GM12801 (cell line): ENCODE results near the gene WBP2.

Experiments
- TF ChIP-seq, protein P1 (sequence below): IDR thresholded peaks from one replicate; pipeline ENCODE4 v1.5.1; 2011; ENCODE audit warnings: control low read depth; ENCODE audit not compliant: insufficient read length; ENCODE audit errors: extremely low read depth

Gene WBP2

DNA sequence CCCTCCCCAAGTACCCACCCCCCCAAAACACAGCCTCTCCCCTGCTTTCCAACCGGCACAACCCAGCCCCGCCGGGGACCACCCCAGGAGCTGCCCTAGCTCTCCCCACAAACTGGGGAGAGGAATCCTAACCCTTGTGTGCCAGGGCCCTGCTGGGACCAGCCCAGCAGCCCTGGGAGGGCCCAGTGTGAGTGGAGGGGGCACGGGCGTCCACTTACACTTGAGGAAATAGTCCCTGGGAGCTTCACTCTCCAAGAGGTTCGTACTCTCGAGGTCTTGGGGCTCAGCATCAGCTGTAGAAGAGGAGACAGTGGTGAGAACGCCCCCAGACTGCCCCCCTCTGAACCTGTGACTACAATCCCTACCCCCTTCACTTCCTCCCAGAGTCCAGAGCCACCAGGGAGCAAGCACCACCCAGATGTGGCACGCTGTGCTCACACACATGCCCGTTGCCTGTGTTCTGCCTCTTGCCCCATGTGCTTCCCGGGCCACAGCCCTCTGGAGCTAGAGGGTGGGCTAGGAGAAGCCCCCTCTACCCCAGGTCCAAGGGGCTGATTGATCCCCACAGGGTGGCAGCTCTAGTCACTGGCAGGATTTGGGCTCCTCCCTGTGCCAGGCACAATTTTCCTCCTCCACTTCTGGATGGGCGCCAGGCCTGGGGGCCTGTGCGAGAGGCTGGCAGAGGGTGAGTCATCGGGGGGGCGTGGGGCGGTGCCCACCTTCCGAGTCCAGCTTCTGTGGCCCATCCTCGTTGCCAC is 20.2 kb upstream of the WBP2 start:
- TF ChIP-seq, protein P1, sequence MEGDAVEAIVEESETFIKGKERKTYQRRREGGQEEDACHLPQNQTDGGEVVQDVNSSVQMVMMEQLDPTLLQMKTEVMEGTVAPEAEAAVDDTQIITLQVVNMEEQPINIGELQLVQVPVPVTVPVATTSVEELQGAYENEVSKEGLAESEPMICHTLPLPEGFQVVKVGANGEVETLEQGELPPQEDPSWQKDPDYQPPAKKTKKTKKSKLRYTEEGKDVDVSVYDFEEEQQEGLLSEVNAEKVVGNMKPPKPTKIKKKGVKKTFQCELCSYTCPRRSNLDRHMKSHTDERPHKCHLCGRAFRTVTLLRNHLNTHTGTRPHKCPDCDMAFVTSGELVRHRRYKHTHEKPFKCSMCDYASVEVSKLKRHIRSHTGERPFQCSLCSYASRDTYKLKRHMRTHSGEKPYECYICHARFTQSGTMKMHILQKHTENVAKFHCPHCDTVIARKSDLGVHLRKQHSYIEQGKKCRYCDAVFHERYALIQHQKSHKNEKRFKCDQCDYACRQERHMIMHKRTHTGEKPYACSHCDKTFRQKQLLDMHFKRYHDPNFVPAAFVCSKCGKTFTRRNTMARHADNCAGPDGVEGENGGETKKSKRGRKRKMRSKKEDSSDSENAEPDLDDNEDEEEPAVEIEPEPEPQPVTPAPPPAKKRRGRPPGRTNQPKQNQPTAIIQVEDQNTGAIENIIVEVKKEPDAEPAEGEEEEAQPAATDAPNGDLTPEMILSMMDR: no peak

DNA sequence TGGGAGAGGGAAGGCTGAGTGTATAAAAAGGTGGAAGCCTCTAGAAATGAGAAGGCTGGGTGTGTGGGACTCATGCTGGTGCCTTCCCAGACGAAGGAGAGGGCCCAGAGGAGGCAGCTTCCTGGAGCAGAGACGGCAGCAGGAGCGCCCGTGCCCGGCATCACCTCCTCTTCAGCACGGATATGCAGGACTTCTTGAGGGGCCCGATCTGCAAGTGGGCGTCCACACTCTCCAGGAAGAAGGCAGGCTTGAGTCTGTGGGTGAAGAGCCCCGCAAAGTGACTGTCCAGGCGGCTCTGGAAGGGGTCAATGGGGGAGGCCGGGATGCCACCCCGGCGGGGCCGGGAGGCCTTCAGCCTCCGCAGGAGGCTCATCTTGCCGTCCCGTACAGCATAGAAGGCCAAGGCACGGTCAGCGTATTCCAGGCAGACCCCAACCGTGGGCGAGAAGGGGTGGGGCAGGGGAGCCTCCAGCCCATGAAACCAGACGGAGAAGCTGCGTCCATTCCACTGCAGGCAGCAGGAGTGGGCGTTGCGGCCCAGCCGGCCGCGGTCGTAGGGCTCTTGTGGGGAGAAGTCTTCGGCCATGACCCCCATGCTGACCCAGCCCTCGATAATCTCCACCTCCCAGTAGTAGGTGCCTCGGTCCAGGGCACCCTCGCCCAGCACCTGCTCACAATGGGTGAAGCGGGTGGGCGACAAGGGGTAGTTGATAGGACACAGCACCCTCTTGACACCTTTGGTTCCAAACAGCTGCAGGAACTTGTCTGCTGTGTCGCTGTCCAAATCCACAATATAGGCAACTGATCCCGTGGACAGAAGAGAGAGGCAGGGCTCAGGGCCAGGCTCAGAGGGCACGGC is 19.4 kb upstream of the WBP2 start:
- TF ChIP-seq, protein P1: no peak

DNA sequence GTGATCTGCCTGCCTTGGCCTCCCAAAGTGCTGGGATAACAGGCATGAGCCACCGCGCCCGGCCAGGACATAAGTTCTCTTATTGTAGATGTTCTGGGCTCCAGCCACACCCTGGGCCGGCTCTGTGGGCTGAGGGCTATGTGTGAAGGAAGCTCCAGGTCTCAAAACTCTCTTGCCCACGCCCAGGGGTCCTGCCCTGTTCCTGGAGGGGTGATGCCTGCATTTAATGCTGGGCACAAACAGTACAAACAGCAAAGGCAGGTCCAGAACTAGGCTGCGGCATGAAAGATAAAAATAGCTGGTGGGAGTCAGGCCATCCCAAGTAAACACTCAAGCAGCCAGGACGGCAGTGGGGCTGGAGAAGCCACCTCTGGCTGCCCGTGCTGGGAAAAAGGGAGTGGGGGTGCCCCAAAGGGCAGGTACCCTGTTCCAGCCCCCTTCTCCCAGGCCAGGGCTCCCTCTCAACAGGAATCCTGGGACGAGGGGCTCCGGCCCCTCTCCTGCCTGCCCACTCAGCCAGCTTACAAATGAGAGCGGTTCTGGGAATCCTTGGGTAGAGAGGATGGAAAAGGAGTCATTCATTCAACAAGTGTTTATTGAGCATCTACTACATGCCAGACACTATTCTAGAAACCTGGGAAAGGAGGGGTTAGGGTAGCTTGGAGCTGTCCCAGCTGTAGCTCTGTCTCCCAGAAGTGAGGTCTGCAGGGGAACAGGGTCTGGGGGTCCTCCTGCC is 18.6 kb upstream of the WBP2 start:
- TF ChIP-seq, protein P1: no peak

DNA sequence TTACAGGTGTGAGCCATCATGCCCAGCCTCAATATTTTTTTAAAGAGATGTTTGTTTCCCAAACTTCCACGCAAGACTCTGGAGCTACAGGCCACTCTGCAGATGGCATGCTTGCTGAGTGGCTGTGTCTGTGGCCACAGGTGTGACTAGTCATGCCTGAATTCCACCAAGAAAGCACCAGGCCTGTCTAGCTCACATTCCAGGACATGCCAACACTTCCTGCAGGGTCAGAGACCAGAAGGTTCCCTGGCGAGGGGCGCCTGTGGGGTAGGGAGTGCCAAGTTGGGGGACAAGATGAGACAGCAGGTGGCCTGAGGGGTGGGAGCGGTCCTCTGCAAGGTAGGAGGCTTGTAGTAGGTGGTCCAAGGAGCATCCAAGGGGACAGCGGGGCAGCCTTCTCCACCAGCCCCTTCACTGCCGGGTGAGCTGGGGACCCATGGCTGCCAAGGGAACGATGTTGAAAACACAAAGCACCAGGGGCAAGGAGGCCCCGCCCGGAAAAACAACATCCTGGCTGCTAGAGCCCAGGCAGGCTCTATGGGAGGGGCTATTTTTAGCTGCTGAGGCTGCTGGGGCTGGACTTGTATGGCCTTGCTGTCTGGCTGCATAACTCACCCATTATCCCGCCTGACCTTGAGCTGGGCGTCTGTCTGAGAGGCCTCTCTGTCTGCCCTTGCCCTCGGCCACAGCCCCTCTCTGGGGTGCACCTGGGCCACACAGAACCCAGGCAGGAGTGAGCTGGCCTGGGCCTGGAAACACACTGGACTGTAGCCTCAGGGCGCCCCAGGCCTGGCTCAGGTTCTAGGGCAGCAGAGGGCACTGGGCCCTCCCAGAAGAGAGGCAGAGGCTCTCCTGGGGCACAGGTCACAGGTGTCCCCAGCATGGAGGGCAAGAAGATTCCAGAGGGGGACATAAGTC is 17.6 kb upstream of the WBP2 start:
- TF ChIP-seq, protein P1: no peak

DNA sequence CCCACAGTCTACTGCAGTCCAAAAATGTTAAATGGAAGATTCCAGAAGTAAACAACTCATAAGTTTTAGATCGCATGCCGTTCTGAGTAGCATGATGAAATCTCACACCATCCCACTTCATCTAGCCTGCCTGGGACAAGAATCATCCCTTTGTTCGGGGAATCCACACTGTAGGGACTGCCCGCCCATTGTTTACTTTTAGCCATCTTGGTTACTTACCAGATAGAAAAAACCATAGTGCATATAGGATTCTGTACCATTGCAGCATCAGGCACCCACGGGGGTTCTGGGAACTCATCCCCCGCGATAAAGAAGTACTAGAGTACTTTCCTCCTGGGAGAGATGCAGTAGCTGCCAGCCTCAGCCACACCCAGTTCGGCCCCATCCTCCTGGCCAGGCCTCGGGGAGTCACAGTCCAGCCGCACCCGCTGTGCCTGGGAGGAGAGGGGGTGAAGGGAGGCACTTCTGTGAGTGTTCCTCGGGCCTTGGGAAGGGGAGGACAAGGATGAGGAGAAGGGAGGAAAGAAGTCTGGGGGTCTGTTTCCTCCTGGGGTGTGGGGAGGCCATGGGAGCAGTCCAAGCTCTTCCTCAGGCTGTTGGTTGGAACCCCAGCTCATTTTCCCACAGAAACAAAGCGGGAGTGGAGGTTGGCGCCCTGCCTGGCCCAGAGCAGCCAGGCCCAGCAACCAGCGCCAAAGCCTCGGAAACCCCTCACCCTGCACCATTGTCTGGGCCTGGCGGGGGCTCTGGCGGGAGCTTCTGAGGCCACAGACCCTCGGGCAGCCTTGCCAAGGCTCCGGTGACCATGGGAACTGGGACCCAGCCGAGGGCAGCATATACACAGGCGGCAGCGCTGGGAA is 14.4 kb upstream of the WBP2 start:
- TF ChIP-seq, protein P1: no peak

DNA sequence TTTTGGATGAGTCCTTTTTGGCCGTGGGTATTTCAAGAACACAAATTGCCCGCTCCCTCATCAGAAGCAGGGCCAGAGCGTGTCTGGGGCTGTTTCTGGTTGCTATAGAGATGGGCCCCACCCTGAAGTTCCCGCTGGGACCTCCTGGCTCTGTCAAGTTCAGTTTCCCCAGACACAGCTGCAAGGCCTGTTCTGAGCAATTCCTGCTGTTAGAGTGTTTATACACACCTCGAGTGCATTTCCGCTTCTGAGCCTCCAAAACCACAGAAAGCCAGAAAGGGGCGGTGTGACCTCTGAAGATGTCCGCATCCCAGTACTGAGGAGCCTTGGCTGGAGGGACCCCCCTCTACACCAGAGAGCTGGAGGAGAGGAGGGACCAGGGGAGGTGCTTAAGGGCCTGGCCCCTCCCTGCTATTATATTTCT is 9.3 kb upstream of the WBP2 start:
- TF ChIP-seq, protein P1: no peak
